ENCODE results near the gene WNT6. TPM values are rescaled to one million over a fixed set of nuclear protein-coding genes. Genes with fewer than 3 reads are reported as not detected.

Gene WNT6
- polyA plus RNA-seq, 4 donors, result 0.13 to 0.57 (median 0.41) TPM

DNA sequence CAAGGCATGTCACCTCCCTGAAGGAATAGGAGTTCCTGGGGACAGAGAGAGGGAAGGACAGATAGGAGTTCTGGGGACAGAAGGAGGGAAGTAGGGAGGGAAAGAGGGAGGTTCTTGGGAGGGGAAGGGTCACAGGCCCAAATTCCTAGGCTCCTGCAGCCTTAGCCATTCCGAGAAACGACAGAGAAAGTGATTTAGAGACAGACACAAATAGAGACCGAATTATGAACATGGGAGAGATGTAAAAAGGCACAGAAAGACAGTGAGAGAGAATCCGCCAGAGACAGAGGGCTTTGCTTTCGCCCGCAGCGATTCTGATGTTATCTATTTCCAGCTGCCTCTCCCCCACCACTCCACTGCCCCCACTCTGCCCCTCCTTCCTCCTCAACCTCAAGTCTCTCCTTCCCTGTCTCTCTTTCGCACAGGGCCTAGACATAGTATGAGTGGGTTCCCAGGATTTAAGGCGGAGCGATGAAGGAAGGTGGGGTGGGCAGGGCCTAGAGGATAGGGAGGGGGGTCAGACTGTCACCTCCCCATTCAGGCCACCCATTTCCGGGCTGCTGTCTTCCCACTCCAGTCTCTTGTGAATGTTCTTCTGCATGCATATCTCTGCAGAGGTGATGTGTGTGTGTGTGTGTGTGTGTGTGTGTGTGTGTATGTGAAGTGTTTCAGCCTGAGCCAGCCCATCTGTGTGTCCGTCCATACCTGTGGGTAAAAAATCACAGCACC lies 3.3 kb upstream of the WNT6 start:
- DNase-seq (ENCODE audit: low read depth in 4 of 4, low spot score in 2 of 4), result no peak

DNA sequence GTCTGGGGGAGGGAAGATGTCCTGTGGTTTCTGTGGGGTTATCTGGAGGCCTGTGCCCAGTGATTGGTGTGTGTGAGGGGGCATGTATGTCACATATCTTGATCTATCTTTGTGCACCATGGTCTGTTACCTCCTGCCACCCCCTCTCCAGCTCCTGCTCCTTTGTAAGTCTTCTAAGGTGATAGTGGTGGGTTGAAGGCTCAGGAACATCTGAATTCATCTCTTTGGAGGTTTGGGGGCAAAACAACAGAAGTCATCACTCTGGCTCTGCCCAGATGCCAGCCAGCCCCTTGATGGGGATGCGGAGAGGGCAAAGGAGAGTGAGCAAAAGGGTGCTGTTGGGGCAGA lies 2.7 kb upstream of the WNT6 start:
- no peak for DNase-seq (ENCODE audit: low read depth in 4 of 4, low spot score in 2 of 4)

DNA sequence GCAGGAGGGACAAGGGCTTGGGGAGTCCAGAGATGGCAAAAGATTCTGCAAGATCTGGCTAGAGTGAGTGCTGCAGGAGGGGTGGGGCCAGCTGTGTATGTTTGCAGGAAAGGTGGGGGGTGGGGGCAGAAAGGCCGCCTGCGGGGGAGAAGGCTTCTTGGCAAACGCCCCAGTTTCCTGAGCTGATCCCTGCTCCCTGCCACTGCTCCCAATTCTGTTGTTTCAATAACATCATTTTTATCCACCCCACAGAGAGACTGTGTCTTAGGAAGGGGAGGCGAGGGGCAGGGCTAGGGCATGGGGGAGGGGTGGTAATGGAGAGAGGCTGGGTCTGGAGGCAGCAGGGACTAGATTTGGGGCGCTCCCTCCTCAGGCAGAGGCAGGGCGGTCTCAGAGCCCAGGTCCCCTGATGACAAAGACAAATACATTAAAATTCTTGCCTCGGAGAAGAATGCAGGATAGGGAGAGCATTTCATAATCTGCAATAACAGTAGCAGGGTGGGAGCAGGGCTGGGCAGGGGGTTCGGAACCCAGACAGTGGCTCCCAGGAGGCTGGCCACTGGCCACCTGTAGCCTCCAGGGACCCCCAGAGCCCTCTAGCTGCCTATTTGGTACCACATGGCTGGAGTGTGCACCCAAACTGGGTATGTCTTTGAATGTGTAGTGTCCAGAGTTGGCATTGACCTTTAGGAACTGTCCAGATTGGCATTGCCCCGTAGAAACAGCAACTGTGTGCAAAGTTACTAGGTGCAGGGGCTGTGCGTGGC lies 2.1 kb upstream of the WNT6 start:
- no peak for DNase-seq (ENCODE audit: low read depth in 4 of 4, low spot score in 2 of 4)

DNA sequence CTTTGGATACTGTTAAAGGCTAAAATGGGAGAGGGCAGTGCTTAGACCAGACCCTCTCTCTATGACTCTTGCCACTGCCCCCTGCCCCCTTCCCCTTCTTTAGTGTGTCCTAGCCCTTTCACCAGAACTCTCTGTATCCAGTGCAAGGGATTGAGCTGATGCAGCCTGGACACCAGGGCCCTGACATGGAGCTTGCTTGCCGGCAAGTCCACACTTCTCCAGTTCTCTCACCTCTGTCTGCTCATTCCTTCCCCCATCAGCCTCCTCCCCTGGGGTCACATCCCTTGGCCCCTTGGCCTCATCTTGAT lies 1.5 kb upstream of the WNT6 start:
- DNase-seq (ENCODE audit: low read depth in 4 of 4, low spot score in 2 of 4), result no peak

DNA sequence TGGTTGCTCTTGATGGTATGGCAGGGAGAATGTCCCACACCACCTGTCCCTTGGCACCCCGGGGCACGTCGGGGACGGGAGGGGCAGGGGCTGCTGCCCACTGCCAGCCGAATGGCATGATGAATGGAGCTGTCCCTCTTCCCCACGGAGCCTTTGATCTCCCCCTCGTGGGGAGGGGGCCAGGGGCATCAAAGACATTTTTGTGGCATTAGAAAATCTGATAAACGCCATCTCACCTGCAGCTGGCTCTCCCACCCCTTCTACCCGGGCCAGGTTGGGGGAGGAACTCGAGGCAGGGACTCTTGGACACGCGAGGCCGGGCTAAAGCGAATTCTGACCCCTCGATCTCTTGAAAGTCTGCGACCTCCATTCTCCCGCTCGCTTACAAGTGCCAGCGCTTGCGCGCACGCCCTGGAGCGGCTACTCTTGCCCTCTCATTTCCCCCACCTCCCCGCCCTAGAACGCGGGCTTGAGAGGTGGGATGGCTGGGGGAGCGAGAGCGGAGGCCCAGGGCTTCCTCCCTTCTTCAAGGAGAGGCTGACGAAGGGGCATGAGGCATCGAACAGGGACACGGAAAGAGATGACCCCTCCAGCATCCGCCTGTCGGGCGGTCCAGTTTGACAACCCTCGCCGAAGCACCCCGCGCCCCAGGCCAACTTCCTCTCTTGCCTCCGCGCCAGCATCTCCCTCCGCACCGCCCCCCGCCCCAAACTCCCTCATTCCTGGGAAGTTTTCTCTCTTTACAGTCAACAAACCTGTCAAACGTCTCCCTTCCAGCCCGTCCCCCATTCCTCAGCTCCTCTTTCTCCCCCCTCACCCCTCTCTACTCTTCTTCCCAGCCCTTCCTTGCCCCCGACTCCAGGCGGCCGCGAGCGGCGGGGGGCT lies 692 bp upstream of the WNT6 start:
- DNase-seq (ENCODE audit: low read depth in 4 of 4, low spot score in 2 of 4), result no peak

DNA sequence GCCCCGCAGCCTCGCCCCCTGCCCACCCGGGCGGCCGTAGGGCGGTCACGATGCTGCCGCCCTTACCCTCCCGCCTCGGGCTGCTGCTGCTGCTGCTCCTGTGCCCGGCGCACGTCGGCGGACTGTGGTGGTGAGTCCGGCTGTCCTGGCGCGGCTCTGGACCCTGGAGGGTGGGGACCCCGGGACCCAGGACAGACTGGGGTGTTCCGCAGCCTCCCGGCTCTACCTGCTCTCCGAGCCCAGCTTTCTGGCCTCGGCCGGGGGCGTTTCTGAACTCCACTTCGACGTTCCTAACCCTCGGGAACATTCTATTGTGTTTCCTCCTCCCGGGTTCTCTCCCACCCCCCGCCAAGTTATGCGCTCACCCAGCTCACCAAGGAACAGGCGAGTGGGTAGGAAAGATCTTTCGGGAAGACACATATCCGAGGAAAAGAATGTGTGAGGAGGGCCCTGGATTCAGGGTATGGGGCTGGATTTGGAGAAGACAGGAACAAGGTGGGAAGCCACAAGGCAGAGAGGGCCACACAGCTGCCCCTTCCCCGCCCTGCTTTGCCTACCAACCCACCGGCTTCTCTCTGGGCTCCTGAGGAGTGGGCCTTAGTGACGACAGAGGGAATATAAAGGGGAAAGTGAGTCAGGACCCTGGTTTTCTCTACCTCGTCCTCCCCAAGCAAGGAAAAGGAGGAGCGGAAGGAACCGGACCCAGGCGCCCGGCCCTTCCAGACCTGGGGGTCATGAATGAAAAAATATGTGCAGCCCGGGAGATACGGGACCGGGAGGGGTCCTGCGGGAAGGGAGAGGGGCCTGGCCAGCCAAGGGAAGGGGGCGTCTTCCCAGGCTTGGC lies 605 bp downstream of the WNT6 start:
- DNase-seq (ENCODE audit: low read depth in 4 of 4, low spot score in 2 of 4), result no peak

DNA sequence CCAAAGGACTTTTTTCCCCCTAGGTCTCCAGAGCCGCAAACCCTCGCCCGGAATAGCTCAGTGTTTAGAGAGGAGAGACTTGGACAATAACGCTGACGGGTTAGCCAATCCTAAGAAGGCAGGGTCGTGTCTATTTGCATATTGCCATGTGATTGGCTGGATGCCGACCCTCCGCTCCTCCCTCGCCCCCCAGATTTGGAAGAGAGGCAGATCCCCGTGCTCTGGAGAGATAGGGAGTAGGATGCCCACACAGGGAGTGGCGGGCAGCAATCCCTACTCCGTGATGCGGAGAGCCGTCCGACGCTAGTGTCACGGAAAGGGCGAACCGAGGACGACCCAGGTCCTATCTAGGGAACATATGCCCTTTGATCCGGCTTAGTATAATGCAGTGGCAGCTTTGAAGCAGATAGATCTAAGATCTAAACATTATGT lies 1.4 kb downstream of the WNT6 start:
- DNase-seq (ENCODE audit: low read depth in 4 of 4, low spot score in 2 of 4), result peak in 2 of 4 donors; percentile 67 to 72

DNA sequence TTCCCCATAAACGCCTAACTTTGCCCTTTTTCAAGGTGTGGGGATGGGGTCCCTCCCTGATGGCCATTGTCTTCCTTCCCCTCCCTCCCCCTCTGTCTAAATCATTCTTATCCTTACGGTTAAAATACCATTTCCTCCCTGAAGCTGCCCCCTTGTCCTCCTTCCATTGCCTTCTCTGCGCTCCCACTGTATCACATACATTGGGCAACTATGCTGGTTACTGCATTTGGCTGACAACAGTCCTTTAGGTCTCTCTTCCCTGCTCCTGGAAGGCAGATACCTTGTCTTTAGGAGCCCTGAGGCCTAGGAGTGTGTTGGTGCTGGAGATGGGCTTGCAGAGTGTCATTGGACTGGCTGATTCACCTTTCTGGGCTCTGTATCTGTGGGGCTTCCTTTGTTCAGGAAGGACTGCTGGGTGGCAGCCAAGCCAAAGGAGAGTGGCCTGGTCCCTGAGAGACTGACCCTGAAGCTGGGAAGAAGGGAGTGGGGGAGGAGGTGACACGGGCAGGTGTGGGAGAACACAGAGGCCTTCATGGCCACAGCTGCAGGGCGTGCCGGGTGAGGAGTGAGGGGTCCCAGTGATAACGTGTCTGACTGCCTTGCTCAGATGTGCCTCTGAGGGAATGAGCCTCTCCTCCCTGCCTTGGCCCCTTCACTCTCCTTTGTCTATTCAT lies 2.2 kb downstream of the WNT6 start:
- DNase-seq (ENCODE audit: low read depth in 4 of 4, low spot score in 2 of 4), result no peak

DNA sequence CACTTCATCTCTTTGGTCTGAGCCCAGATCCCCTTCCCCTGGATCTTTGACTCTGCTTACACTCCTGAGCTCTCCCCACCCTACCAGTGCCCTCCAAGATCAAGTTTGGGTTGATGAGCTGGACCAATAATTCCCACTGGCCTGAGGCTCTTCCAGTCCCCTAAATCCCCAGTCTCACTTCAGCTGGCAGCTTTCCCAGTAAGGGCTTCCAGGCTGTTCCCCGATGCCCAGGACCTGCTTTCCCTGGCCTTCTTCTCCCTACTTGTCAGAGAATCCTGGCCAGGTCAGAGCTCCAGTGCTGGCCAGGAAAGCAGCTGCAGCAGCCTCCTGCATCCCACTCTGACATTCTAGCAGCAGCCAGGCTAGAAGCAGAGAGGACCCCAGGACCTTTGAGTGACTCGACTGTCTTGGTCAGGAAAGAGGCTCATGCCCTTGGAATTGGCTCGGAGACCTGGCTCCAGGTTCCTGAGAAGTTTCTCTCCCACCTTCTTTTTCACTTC lies 3.5 kb downstream of the WNT6 start:
- no peak for DNase-seq (ENCODE audit: low read depth in 4 of 4, low spot score in 2 of 4)

DNA sequence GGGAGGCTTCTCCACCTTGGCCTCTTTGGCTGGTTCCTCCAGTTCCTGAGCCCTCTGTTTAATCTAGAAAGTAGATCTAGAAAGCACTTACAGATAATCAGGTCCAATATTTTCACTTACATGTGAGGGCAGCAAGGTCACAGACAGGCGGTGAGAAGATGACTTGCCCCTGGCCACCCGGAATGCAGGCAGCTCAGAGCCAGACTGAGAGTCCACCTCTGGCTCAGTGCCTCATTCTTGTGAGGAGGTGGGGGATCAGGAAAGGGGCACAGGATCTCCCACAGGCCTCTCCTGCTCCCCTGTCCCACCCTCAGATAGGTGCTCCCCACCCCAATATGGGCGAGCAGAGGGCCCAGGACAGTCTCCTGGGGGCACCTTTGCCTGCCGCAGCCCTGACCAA lies 5.8 kb downstream of the WNT6 start:
- no peak for DNase-seq (ENCODE audit: low read depth in 4 of 4, low spot score in 2 of 4)

DNA sequence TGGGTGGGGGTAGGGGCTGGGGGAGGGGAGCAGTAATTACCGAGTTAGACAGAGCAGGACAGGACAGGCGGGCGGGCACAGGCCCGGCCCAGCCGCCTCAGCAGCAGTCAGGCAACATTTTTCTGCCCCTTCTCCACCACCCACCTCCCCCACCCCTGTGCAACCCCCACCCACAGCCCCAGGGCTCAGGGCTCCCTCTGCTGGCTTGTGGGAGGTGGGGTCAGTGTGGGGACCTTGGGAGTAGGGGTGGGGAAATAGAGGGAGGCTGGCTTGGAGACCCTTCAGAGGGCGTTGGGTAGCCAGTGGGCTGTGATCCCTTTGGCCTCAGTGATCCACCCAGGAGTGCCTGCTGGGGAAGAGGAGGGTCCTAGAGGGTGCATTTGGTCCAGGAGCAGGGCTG lies 6.4 kb downstream of the WNT6 start:
- DNase-seq (ENCODE audit: low read depth in 4 of 4, low spot score in 2 of 4), result no peak

DNA sequence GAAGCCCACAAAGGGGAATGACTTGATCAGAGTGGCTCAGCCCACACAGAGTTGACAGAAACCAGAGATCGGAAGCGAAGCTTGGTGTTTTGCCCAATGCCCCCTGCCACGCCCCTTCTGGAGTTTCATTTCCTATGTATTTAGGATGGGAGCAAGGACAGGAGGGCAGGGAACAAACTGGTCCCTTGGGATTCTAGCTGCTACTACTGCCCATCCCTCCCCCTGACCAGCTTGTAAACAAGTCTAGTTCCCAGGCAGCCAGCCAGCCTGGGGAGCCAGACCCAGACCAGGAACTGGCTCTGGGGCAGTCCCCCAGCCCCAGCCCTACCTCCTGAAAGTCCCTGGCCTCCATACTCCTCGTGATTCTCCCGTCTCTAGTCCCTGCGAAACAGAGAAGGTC lies 8.3 kb downstream of the WNT6 start:
- no peak for DNase-seq (ENCODE audit: low read depth in 4 of 4, low spot score in 2 of 4)

DNA sequence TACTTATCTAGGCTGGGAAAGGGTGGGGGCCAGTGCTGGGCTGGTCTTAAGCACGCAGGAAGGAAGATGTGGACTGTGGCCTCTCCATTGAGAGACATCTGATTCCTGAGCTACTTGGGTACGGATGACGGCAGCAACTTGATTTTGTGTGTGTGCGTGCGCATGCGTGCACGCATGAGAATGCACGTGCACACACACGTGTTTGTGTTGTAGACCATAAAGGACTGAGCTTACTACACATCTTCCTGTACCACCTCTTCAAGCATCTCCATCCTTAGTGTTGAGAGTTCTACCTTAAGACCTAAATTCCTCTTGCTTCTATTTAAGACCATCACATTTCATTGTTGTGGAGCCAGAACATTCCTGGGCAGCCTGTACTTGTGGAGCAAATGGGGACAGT lies 9.5 kb downstream of the WNT6 start:
- no peak for DNase-seq (ENCODE audit: low read depth in 4 of 4, low spot score in 2 of 4)

DNA sequence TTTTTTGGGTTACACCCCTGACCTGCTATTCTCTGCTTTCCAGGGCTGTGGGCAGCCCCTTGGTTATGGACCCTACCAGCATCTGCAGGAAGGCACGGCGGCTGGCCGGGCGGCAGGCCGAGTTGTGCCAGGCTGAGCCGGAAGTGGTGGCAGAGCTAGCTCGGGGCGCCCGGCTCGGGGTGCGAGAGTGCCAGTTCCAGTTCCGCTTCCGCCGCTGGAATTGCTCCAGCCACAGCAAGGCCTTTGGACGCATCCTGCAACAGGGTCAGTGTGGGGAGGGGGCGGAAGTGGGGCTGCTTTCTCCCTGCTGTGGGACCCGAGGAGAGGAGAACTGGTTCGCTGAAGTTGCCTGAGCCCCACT lies 11.4 kb downstream of the WNT6 start:
- no peak for DNase-seq (ENCODE audit: low read depth in 4 of 4, low spot score in 2 of 4)

DNA sequence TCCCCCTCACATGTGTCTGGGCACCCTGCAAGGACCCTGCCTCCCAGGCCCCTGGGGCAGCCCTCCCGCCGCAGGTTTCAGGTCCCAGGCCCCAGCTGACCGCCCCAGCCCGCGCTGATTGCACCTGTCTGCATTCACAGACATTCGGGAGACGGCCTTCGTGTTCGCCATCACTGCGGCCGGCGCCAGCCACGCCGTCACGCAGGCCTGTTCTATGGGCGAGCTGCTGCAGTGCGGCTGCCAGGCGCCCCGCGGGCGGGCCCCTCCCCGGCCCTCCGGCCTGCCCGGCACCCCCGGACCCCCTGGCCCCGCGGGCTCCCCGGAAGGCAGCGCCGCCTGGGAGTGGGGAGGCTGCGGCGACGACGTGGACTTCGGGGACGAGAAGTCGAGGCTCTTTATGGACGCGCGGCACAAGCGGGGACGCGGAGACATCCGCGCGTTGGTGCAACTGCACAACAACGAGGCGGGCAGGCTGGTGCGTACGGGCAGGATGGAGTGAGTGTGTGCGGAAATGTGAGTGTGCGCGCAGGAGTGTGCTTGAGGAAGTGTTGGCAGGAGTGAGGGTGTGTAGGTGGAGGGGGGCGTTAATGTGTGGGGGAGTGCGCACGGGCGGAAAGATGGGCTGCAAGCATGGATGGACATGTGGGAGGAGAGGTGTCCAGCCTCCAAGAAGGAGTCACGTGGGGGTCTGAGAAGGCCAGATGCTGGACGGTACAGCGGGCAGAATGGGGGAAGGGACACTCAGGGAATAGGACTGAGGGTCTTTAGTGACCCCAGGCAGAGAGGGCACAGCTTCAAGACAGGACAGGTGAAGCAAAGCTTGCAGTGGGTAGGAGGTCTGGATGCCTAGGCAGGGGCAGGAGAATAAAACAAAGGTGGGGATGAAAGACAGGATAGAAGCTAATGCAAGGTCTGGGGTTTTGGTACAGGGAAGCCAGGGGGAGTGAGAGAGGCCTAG lies 12.0 kb downstream of the WNT6 start:
- no peak for DNase-seq (ENCODE audit: low read depth in 4 of 4, low spot score in 2 of 4)

DNA sequence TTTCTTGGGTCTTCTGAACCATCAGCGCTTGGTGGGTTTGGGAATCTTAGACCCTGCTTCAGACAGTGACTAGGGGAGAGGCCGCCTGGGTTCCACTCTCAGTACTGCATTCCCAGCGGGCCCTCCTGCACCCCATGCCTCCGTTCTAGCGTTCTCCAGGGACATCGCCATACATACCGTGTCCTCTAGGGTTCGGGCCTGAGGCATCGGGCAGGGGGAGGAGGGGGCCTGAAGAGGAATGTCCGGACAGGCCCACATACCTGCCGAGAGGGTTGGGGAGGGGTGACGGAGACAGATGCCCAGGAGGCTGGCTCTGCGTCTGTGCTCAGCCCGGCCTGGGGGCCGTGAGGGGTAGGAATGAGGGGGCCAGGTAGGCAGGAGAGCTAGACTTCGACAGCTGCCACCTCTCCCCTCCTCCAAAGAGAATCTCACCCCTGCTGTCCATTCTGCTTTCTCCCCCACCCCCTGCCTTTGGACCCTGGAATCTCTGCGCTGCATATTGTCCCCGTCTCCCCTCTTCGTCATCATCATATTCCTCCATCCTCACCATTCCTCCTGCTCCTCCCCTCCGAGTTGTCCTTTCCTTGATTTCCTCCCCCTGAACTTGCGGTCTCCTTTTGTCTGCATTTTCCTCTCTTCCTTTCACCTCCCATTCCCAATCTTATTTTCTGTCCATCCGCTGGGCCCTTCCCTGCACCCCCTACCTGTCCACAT lies 13.2 kb downstream of the WNT6 start:
- no peak for DNase-seq (ENCODE audit: low read depth in 4 of 4, low spot score in 2 of 4)

DNA sequence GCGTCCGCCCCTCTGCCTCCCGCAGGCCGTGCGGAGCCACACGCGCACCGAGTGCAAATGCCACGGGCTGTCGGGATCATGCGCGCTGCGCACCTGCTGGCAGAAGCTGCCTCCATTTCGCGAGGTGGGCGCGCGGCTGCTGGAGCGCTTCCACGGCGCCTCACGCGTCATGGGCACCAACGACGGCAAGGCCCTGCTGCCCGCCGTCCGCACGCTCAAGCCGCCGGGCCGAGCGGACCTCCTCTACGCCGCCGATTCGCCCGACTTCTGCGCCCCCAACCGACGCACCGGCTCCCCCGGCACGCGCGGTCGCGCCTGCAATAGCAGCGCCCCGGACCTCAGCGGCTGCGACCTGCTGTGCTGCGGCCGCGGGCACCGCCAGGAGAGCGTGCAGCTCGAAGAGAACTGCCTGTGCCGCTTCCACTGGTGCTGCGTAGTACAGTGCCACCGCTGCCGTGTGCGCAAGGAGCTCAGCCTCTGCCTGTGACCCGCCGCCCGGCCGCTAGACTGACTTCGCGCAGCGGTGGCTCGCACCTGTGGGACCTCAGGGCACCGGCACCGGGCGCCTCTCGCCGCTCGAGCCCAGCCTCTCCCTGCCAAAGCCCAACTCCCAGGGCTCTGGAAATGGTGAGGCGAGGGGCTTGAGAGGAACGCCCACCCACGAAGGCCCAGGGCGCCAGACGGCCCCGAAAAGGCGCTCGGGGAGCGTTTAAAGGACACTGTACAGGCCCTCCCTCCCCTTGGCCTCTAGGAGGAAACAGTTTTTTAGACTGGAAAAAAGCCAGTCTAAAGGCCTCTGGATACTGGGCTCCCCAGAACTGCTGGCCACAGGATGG lies 14.0 kb downstream of the WNT6 start:
- no peak for DNase-seq (ENCODE audit: low read depth in 4 of 4, low spot score in 2 of 4)
